T1000 (cell line): Measurements from ENCODE around the gene ANKS1B.
"Not testable (repeated sequence)": the region's sequence is repeated elsewhere in the genome, so short reads cannot be mapped to it uniquely, and the experiment has no call there.

Experiments used
- DNase-seq: peaks from one replicate; lab custom pipeline; 2025; ENCODE audit warnings: mixed read lengths; lab: John Stamatoyannopoulos, UW

ANKS1B gene

DNA sequence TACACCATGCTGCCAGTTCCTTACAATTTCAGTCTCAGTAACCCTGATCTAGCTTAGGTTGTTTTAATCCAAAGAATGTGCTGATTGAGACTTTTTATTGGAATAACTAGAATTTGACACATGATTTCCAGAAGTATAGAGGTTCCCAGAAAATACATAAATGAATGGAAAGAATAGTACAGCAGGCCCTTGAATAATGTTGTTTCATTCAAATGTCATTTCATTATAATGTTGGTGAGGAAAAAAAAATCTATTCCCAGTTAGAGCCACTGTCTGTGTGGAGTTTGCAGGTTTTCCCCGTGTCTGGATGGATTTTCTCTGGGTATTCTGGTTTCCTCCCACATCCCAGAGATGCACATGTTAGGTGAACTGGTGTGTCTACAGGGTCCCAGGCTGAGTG is 610.7 kb downstream of the ANKS1B start:
- no peak for DNase-seq

DNA sequence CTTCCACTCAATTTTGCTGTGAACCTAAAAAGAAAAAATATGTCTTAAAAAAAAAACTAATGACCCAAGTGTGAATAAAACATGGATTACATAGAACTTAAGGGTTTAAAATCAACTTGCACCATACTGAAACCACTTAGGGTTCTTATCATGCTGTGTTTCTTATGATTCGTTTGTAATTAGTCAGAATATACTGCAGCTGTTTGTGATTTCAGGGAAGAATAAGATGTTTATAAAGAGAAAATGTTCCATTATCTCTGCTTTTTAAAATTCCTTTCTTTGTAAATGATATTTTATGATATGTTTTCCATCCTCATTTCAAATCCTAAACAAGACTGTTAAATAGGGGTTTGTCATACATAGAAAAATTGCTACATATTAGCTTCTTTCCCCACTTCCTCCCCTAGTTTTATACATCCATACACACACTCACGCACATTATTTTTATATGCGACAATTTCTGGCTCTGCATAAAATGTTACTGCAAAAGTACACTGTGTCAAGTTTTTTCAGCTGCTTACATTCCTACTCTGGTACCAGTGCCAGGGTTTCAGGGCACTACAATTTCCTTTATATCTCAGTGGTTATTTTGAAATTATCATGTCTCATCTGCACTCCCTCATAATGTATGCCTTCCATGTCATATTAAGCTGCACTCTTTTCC is 612.3 kb downstream of the ANKS1B start:
- no peak for DNase-seq

- DNase-seq: no peak
Observed at GRCh38 chr12:99370421-99371138, 614.2 kb downstream of the ANKS1B start.

- no peak for DNase-seq
Observed at GRCh38 chr12:99367181-99367580, 617.6 kb downstream of the ANKS1B start.

GRCh38 chr12:99352269-99352668 is 632.5 kb downstream of the ANKS1B start:
- DNase-seq: no peak

- no peak for DNase-seq
Observed at GRCh38 chr12:99343960-99344359, 640.8 kb downstream of the ANKS1B start.

- no peak for DNase-seq
Observed at GRCh38 chr12:99339663-99340062, 645.1 kb downstream of the ANKS1B start.

GRCh38 chr12:99334285-99335056 is 650.3 kb downstream of the ANKS1B start:
- no peak for DNase-seq

GRCh38 chr12:99332936-99333591 is 651.7 kb downstream of the ANKS1B start:
- DNase-seq: no peak

- no peak for DNase-seq
Observed at GRCh38 chr12:99330216-99330615, 654.5 kb downstream of the ANKS1B start.

GRCh38 chr12:99321210-99321609 is 663.5 kb downstream of the ANKS1B start:
- not testable (repeated sequence) for DNase-seq

GRCh38 chr12:99311373-99311772 is 673.4 kb downstream of the ANKS1B start:
- DNase-seq: no peak

- no peak for DNase-seq
Observed at GRCh38 chr12:99309812-99310211, 674.9 kb downstream of the ANKS1B start.

DNA sequence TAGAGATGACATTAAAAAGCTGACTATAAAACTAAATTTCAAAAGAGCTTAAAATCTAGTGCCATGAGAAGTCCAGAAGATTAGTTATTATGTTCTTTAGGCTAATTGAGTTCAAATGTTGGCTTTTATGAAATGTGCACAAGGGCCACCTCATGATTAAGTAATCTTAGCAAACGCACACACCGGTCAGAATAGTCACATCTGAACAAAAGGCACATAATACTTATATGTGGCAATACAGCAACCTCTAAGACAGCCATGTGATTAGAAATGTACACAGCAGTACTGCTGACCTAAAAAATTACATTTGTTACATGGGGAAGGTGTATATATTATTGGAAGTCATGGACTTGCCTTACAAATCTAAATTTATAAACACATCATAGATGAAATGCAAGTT is 681.9 kb downstream of the ANKS1B start:
- DNase-seq: no peak

GRCh38 chr12:99287136-99287535 is 697.6 kb downstream of the ANKS1B start:
- no peak for DNase-seq

DNA sequence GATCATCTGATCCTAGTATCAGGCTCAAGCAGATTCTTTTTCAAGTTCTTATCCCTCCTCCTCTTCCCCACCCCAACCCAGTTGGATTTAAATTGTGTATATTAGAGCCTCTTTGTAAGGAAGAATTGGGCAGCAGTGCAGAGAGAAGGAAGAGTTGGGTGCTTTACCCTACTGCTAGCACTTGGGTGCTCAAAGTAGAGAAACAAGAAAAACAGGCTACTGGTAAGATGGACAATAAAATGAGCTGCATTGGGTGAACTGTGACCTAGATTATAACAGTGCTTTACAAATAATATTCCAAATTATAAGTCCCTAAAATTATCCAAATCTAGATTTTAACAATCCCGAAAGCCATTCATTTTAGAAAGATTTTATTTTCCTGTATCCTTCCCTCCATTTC is 700.6 kb downstream of the ANKS1B start:
- no peak for DNase-seq

DNA sequence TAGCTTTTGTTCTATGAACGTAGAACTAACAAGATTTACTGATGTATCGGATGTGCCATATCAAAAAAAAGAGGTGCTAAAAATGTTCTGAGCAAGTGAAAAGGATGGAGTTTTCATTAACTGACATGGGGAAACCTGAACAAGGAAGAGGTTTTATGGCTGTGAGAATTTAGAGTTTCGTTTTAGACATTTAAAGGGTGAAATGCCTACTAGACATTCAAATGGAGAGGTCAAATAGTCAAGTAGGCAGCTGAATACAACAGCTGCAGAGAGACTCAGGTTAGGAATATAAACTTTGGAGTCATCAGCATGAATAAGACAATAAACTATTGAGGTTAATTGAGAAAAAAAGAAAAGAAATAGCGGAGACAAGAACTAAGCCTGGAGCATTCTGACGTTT is 702.1 kb downstream of the ANKS1B start:
- no peak for DNase-seq

GRCh38 chr12:99282086-99282485 is 702.6 kb downstream of the ANKS1B start:
- no peak for DNase-seq

GRCh38 chr12:99281277-99281676 is 703.5 kb downstream of the ANKS1B start:
- no peak for DNase-seq

DNA sequence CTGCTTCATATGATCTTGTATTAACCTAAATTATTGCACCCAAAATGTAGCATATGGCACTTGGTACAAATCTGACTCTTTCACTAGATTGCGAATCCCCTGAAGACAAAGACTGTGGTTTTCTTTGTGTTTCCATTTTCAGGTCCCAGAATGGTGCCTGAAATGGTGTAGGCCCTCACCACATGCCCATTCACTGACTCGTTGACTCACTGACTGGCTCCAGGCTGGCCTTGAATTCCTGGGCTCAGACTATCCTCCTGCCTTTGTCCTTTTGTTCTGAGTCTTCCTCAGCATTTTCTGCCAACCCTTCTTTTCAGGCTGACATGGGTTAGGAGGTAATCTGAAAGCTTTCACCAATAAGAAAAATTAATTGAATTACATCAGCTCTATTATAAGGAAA is 705.8 kb downstream of the ANKS1B start:
- DNase-seq: no peak

GRCh38 chr12:99277591-99278379 is 707.0 kb downstream of the ANKS1B start:
- no peak for DNase-seq

- DNase-seq: peak; percentile 2
Observed at GRCh38 chr12:99271071-99271470, 713.7 kb downstream of the ANKS1B start.
